HG03457 (cell line): ENCODE results near the gene BRD1.

Source experiments
- ATAC-seq: cut with Tn5 transposase; IDR thresholded peaks from one replicate; pipeline ENCODE4 v1.9.1; 2021; ENCODE audit warnings: moderate number of reproducible peaks; ENCODE audit not compliant: unreplicated experiment

BRD1 gene

DNA sequence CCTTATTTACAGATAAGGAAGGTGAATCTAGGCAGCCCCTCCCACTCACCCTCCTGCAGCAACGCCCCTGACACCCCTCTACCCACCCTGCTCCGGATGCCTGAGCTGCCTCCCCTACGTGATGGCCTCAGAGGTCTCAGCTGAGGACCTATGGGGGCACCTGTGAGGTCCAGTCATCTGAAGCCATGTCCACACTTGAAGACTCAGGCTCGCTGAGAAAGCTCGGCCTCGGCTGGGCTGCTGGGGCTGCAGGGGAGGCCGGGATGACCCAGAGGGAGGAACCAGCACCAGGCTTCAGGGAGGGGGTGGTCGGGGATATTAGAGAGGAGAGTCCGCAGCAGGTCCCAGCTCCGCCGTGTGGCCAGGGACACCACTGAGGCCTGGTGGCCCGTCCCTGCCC is 92.8 kb downstream of the BRD1 start:
- ATAC-seq: no peak

- ATAC-seq: no peak
These were observed 93.3 kb downstream of the BRD1 start for GRCh38 chr22:49734390-49734789.

- ATAC-seq: no peak
These were observed 94.0 kb downstream of the BRD1 start for GRCh38 chr22:49733631-49734030.

GRCh38 chr22:49730656-49731055 is 97.0 kb downstream of the BRD1 start:
- no peak for ATAC-seq

- no peak for ATAC-seq
These were observed 99.0 kb downstream of the BRD1 start for GRCh38 chr22:49728570-49729271.

GRCh38 chr22:49727881-49728569 is 99.6 kb downstream of the BRD1 start:
- no peak for ATAC-seq

GRCh38 chr22:49727191-49727880 is 100.3 kb downstream of the BRD1 start:
- no peak for ATAC-seq

DNA sequence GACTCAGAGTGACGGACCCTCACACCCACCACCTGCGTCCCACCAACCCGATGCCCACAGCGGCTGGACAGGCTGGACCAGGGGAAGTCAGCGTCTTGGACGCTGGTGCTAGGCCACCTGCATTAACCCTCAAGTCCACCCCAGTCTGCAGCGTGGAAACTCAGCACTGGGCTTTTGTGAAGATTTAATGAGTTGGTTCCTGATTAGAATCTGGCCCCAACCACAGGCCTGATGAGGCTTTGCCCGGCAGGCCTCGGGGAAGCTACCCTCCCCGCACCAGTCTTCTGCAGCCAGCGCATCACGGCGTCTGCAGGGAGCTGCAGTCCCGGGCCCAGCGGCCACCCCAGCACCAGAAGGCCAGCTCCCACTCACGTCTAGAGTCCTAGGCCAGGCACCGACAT is 101.0 kb downstream of the BRD1 start:
- ATAC-seq: no peak

DNA sequence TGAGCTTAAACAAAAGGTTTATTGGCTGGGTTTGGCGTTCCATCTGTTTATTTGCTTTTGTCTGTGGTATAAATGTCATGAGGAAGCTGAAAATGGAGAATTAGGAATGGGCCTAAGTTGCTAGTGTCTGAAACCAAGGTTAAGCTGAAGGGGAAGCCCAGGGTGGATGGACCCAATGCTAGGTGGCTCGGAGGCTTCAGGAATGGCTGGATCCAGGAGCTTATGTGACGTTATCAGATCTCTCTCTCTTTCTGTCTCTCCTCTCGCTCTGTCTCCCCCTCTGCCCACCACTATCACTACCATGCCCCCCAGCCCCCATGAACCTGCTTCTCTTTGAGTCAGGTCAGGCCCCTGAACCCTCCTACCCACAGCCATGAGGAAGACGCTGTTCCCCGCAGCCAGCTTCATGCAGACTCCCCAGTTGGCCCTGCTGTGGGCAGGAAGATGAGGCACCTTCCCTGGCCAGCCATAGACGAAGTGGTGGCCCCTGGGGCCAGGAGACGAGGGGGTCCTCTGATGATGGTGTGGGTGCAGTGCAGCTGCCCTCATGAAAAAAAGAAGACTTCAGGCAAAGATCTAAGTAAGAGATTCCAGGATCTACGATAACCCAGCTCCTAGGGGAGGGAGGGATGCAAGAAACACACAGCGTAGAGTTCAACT is 101.5 kb downstream of the BRD1 start:
- ATAC-seq: no peak

DNA sequence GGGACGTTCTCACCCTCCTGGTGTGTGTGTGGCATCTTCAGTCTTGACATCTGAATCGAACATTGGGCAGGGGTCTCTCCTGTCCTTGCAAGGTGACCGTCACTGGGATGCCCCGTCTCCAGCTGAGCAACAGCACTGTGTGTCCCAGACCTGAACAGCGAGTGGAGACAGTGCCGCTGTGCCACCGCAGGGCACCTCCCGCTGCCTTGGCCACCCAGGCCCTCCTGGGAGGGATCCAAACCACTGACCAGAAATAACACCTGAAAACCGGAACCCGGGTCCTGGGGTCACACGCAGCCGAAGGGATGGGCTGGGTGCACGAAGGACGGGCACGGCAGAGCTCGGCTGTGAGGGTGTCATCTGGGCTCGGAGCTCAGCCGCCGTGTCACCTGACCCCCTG is 102.2 kb downstream of the BRD1 start:
- ATAC-seq: no peak

- no peak for ATAC-seq
These were observed 102.7 kb downstream of the BRD1 start for GRCh38 chr22:49724893-49725489.

DNA sequence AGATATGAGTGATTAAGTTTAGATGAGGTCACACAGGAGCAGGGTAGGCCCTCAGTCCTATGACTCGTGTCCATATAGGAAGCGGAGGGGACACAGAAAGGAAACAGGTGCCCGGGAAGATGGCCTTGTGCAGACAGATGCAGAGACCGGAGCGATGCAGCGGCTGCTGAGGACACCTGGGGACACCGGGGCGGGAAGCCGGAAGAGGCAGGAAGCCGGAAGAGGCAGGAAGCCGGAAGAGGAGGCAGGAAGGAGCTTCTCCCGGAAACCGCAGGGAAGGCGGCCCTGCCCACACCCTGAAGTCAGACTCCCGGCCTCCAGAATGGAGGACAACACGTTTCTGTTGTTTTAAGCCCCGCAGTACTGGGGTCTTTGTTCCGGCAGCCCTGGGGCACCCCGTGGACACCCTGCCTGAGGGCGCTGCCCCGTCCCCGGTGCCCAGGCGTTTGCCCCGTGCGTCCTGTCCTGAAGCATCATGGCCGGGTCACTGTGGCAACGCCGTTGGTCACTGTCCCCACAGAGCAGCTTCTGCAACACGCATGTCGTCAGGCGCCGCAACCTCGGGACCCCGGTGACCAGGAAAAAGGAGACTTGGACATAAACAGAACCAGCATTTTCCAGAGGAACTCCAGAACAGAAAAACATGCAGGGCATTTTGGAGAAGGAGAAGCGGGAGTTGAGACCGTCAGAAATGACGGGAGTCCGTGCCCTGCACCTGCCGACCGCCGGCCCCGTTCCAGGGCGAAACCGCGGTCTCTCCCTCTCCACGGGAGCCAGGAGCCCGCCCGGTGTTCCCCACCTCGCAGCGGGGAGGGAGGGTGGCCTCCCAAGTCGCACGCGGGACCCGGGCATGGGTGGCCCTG is 103.4 kb downstream of the BRD1 start:
- no peak for ATAC-seq

DNA sequence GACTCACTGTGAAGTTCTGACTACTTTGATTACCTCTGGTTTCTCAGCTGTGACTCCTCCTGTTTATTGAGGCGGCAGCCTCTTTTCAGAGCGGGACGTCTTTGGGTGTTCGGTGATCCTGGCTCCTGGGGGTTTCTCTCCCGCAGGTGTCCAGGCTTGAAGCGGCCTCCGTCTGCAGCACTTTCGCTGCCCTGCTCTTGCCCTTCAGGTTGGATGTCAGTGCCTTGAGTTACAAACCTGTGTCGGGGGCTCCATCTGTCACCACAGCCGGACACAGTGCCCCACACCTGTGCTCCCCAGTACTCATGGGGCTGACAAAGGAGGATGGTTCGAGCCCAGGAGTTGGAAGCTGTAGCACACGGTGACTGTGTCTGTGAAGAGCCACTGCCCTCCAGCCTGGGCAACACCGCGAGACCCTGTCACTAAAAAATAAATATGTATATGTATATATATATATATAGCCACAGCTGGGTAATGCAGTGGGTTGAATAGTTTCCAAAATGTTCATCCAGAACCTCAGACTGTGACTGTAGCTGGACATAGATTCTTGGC is 104.1 kb downstream of the BRD1 start:
- ATAC-seq: no peak
